Small intestine (tissue), 7 donors: ENCODE measurements around the gene KAT6B. TPM values are rescaled to one million over a fixed set of nuclear protein-coding genes. Genes with fewer than 3 reads are reported as not detected.

Experiments used
- DNase-seq, 2 donors: peaks; one replicate each; pipeline versions ENCODE4 v3.0.0 to v3.0.0-alpha.2; 2013
- FAIRE-seq: peaks from 2 replicates; lab custom pipeline; 2012; peaks lifted over from hg19 to GRCh38; lab: Jason Lieb, UNC
- H3K27ac ChIP-seq, 3 donors: one replicate each; pipeline ENCODE4 v1.5.1; 2013; ENCODE audit warnings: low read length in 2 of 3, mild to moderate bottlenecking in 2 of 3, control low read depth in 1 of 3, inconsistent platforms in 1 of 3, low read depth in 1 of 3, moderate library complexity in 1 of 3
- H3K27me3 ChIP-seq, 3 donors: one replicate each; pipeline ENCODE4 v1.6.1; 2013; ENCODE audit warnings: low read length in 3 of 3, inconsistent platforms in 1 of 3; ENCODE audit not compliant: control insufficient read depth in 3 of 3, insufficient read depth in 3 of 3
- H3K36me3 ChIP-seq, 3 donors: one replicate each; pipeline ENCODE4 v1.6.1; 2013; ENCODE audit warnings: low read length in 3 of 3, inconsistent platforms in 1 of 3, low read depth in 1 of 3, mild to moderate bottlenecking in 1 of 3, moderate library complexity in 1 of 3; ENCODE audit not compliant: control insufficient read depth in 3 of 3, insufficient read depth in 2 of 3
- H3K4me1 ChIP-seq, 3 donors: one replicate each; pipeline ENCODE4 v1.6.1; 2013; ENCODE audit warnings: low read length in 2 of 3, inconsistent platforms in 1 of 3, low read depth in 1 of 3, mild to moderate bottlenecking in 1 of 3, moderate library complexity in 1 of 3; ENCODE audit not compliant: control insufficient read depth in 3 of 3, insufficient read depth in 2 of 3
- H3K4me3 ChIP-seq, 3 donors: one replicate each; pipeline ENCODE4 v1.5.1; 2013; ENCODE audit warnings: low read length in 3 of 3, control low read depth in 1 of 3, inconsistent platforms in 1 of 3, low read depth in 1 of 3, mild to moderate bottlenecking in 1 of 3, moderate library complexity in 1 of 3
- H3K9me3 ChIP-seq, 2 donors: one replicate each; pipeline ENCODE4 v1.6.1; 2013; ENCODE audit warnings: low read depth in 1 of 2, low read length in 1 of 2; ENCODE audit not compliant: control insufficient read depth in 2 of 2, insufficient read depth in 1 of 2
- WGBS, 3 donors: extraction: QIAGEN DNeasy Blood & Tissue Kit; methylation state at CpG; one replicate each; pipeline ENCODE4 v1.1.7; 2013; 5-methylcytosine and 5-hydroxymethylcytosine counted together
- polyA plus RNA-seq, 4 donors: library from polyadenylated mRNA; stranded (reverse) in 3 of 4; unstranded in 1 of 4; fragments of 200-250 nt in 3 of 4; fragments of 120-200 nt in 1 of 4; gene quantifications; one replicate each; pipeline versions ENCODE4 v1.2.1 to v1.2.3, GENCODE V29; 2013
- donor health status: healthy with polysubstance abuse.
- donor health status: control.
- donor health status: control.
- donor health status: Bipolar disorder and iron deficiency.
- donor health status: healthy.

The KAT6B gene
- polyA plus RNA-seq, 4 donors: 4.6 to 16.2 (median 5.9) TPM

- WGBS, 3 donors: 57 to 84% (median 63%) methylated on average over 6 of the region's 6 CpGs
- H3K9me3 ChIP-seq: no peaks in the 10 kb centered on the region
- H3K27ac ChIP-seq: no peak overlapping the region
- DNase-seq (peak; percentile 26 to 36), FAIRE-seq (no peak)
- no peaks in the 10 kb centered on the region for H3K27me3 ChIP-seq
- H3K4me3 ChIP-seq: no peak overlapping the region
- no peaks in the 10 kb centered on the region for H3K4me1 ChIP-seq
- H3K36me3 ChIP-seq: peaks cover 4 to 14% (median 6%) of the 10 kb centered on the region in 3 donors
Measured at GRCh38 chr10:74976565-74976964, 150.2 kb downstream of the KAT6B start.

- DNase-seq (no peak), FAIRE-seq (no peak)
- peaks cover 4 to 15% (median 6%) of the 10 kb centered on the region in 3 donors for H3K36me3 ChIP-seq
- WGBS, 3 donors: 85 to 90% (median 88%) methylated on average over 2 of the region's 2 CpGs
- H3K27me3 ChIP-seq: no peaks in the 10 kb centered on the region
- no peaks in the 10 kb centered on the region for H3K4me1 ChIP-seq
- H3K9me3 ChIP-seq: no peaks in the 10 kb centered on the region
- H3K27ac ChIP-seq: no peak overlapping the region
- no peak overlapping the region for H3K4me3 ChIP-seq
Measured at GRCh38 chr10:74977072-74977471, 150.7 kb downstream of the KAT6B start.

GRCh38 chr10:74977913-74978847 is 151.8 kb downstream of the KAT6B start:
- FAIRE-seq (no peak), DNase-seq (no peak)
- Histone ChIP-seq H3K36me3 (peaks cover 4 to 18% (median 6%) of the 10 kb centered on the region in 3 donors), H3K27ac (no peak overlapping the region), H3K4me3 (no peak overlapping the region), H3K9me3 (no peaks in the 10 kb centered on the region), H3K27me3 (no peaks in the 10 kb centered on the region), H3K4me1 (peaks cover 0 to 3% (median 0%) of the 10 kb centered on the region in 3 donors)
- 71 to 87% (median 79%) methylated on average over 8 of the region's 8 CpGs for WGBS, 3 donors

GRCh38 chr10:74981831-74982633 is 155.6 kb downstream of the KAT6B start:
- DNase-seq: no peak
- H3K27me3 ChIP-seq: no peaks in the 10 kb centered on the region
- no peaks in the 10 kb centered on the region for H3K9me3 ChIP-seq
- FAIRE-seq: no peak
- WGBS, 3 donors: 86 to 97% (median 94%) methylated on average over 5 of the region's 5 CpGs
- no peak overlapping the region for H3K27ac ChIP-seq
- peaks cover 0 to 3% (median 0%) of the 10 kb centered on the region in 3 donors for H3K4me1 ChIP-seq
- no peak overlapping the region for H3K4me3 ChIP-seq
- peaks cover 0 to 15% (median 3%) of the 10 kb centered on the region in 3 donors for H3K36me3 ChIP-seq

DNA sequence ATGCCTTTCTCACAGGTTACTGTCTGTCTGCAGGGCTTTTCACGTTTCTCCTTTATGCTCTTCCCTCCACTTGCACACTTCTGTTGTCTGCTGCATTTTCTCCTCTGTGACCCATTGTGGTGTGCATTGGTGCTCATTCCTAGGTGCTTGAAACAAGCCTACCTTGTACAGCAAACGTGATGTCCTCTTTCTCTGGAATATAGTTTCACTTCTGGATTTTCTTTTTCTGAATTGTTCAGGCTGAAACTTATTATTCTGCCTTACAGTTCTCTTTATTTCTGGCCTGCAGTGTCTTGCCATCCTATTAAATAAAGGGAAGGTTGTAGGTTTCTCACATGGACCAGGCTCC is 156.2 kb downstream of the KAT6B start:
- Histone ChIP-seq H3K36me3 (peaks cover 0 to 15% (median 3%) of the 10 kb centered on the region in 3 donors), H3K4me1 (peaks cover 0 to 3% (median 0%) of the 10 kb centered on the region in 3 donors), H3K27ac (no peak overlapping the region), H3K27me3 (no peaks in the 10 kb centered on the region), H3K4me3 (no peak overlapping the region), H3K9me3 (no peaks in the 10 kb centered on the region)
- WGBS, 3 donors: 75 to 78% (median 78%) methylated on average over 2 of the region's 2 CpGs
- FAIRE-seq (no peak), DNase-seq (no peak)

DNA sequence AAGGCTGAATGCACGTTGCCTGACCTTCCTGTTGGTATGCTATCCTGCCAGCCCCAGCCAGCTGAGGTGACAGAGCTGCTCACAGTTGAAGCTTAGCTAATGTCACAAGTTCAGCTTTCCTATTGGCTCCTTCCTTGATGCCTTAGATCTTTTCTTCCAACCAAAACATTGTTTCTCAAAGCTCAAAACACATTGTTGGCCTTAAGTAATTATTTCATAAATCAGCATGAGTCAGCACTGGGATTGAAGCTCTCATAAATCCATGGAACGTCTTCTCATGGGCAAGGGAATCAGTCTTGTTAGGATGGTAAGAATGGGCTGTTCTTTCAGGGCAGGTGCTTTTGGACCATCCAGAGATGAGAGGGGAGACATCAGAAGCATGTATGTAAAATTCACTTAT is 157.0 kb downstream of the KAT6B start:
- Histone ChIP-seq H3K4me1 (peaks cover 0 to 5% (median 0%) of the 10 kb centered on the region in 3 donors), H3K27me3 (no peaks in the 10 kb centered on the region), H3K4me3 (no peak overlapping the region), H3K36me3 (peaks cover 0 to 15% (median 3%) of the 10 kb centered on the region in 3 donors), H3K27ac (no peak overlapping the region), H3K9me3 (no peaks in the 10 kb centered on the region)
- WGBS, 3 donors: 84 to 93% (median 93%) methylated on average over 2 of the region's 2 CpGs
- DNase-seq (no peak), FAIRE-seq (no peak)

- DNase-seq: peak in 1 of 2 donors; percentile 32
- WGBS, 3 donors: 81 to 92% (median 91%) methylated on average over 4 of the region's 4 CpGs
- H3K4me1 ChIP-seq: peaks cover 0 to 5% (median 0%) of the 10 kb centered on the region in 3 donors
Measured at GRCh38 chr10:74987339-74988053, 161.1 kb downstream of the KAT6B start.

More at GRCh38 chr10:74987339-74988053, 161.1 kb downstream of the KAT6B start:
- no peaks in the 10 kb centered on the region for H3K9me3 ChIP-seq
- peaks cover 0 to 8% (median 3%) of the 10 kb centered on the region in 3 donors for H3K36me3 ChIP-seq
- no peak for FAIRE-seq
- no peak overlapping the region for H3K27ac ChIP-seq
- no peak overlapping the region for H3K4me3 ChIP-seq
- H3K27me3 ChIP-seq: no peaks in the 10 kb centered on the region
